Liver (tissue), 9 donors: Measurements from ENCODE around the gene NHLRC2. TPM values are rescaled to one million over a fixed set of nuclear protein-coding genes. Genes with fewer than 3 reads are reported as not detected.

ENCODE experiments used
- DNase-seq: peaks from one replicate; pipeline ENCODE4 v3.0.0-alpha.2; 2017; ENCODE audit warnings: low spot score
- H3K27ac ChIP-seq, 2 donors: one replicate each; pipeline ENCODE4 v1.7.0; 2013; ENCODE audit warnings: inconsistent platforms in 2 of 2, low read length in 2 of 2, control low read depth in 1 of 2, low read depth in 1 of 2, mild to moderate bottlenecking in 1 of 2
- H3K27me3 ChIP-seq, 4 donors: one replicate each; pipeline versions ENCODE4 v1.6.1 to v1.7.0; 2013; ENCODE audit warnings: low read length in 3 of 4, inconsistent platforms in 1 of 4, mild to moderate bottlenecking in 1 of 4, moderate library complexity in 1 of 4; ENCODE audit not compliant: control insufficient read depth in 4 of 4, insufficient read depth in 4 of 4
- H3K36me3 ChIP-seq, 4 donors: one replicate each; pipeline versions ENCODE4 v1.6.1 to v1.7.0; 2013; ENCODE audit warnings: low read length in 3 of 4, mild to moderate bottlenecking in 3 of 4, low read depth in 1 of 4, moderate library complexity in 1 of 4; ENCODE audit not compliant: control insufficient read depth in 4 of 4, insufficient read depth in 3 of 4
- H3K4me1 ChIP-seq, 4 donors: one replicate each; pipeline versions ENCODE4 v1.6.1 to v1.7.0; 2013; ENCODE audit warnings: low read length in 3 of 4, mild to moderate bottlenecking in 3 of 4, moderate library complexity in 1 of 4; ENCODE audit not compliant: control insufficient read depth in 4 of 4, insufficient read depth in 4 of 4
- H3K4me3 ChIP-seq, 3 donors: one replicate each; pipeline versions ENCODE4 v1.6.1 to v1.7.0; 2013; ENCODE audit warnings: low read length in 3 of 3, control low read depth in 1 of 3, low read depth in 1 of 3, mild to moderate bottlenecking in 1 of 3
- H3K9ac ChIP-seq, 2 donors: one replicate each; pipeline ENCODE4 v1.7.0; 2013; ENCODE audit warnings: low read length in 2 of 2, mild to moderate bottlenecking in 2 of 2, moderate library complexity in 2 of 2, control low read depth in 1 of 2, low read depth in 1 of 2
- H3K9me3 ChIP-seq, 4 donors: one replicate each; pipeline versions ENCODE4 v1.6.1 to v1.7.0; 2013; ENCODE audit warnings: low read length in 3 of 4; ENCODE audit not compliant: control insufficient read depth in 4 of 4
- ATF3 ChIP-seq: IDR thresholded peaks from 2 replicates; pipeline ENCODE4 v1.6.1; 2016; ENCODE audit warnings: antibody characterized with exemption
- CTCF ChIP-seq: fragments of 150-350 bp; IDR thresholded peaks from 2 replicates; pipeline ENCODE4 v1.5.1; 2017; ENCODE audit warnings: improper control_type of control experiment, low read depth, low read length; ENCODE audit not compliant: missing input control
- EGR1 ChIP-seq, 2 donors: IDR thresholded peaks; 2 replicates each; pipeline ENCODE4 v1.6.1; 2016 to 2018; ENCODE audit warnings: antibody characterized with exemption in 2 of 2, low read depth in 2 of 2
- FOXA1 ChIP-seq: IDR thresholded peaks from 2 replicates; pipeline ENCODE4 v1.6.1; 2016; ENCODE audit warnings: antibody characterized with exemption
- FOXA2 ChIP-seq: IDR thresholded peaks from 2 replicates; pipeline ENCODE4 v1.6.1; 2016; ENCODE audit warnings: antibody characterized with exemption
- GABPA ChIP-seq, 2 donors: IDR thresholded peaks in 1 of 2; conservative IDR thresholded peaks in 1 of 2; 2 replicates each; pipeline ENCODE4 v1.6.1; 2016; ENCODE audit warnings: antibody characterized with exemption in 2 of 2, mild to moderate bottlenecking in 1 of 2, moderate library complexity in 1 of 2
- HNF4A ChIP-seq, 2 donors: conservative IDR thresholded peaks; 2 replicates each; pipeline ENCODE4 v1.6.1; 2016; ENCODE audit warnings: antibody characterized with exemption in 2 of 2, mild to moderate bottlenecking in 2 of 2
- HNF4G ChIP-seq: IDR thresholded peaks from 2 replicates; pipeline ENCODE4 v1.6.1; 2016; ENCODE audit warnings: antibody characterized with exemption
- JUND ChIP-seq, 2 donors: IDR thresholded peaks; 2 replicates each; pipeline ENCODE4 v1.6.1; 2016; ENCODE audit warnings: antibody characterized with exemption in 2 of 2
- MAX ChIP-seq: IDR thresholded peaks from 2 replicates; pipeline ENCODE4 v1.6.1; 2016; ENCODE audit warnings: antibody characterized with exemption
- NR2F2 ChIP-seq: IDR thresholded peaks from 2 replicates; pipeline ENCODE4 v1.6.1; 2016; ENCODE audit warnings: antibody characterized with exemption
- RAD21 ChIP-seq, 2 donors: IDR thresholded peaks; 2 replicates each; pipeline ENCODE4 v1.6.1; 2016; ENCODE audit warnings: antibody characterized with exemption in 2 of 2, mild to moderate bottlenecking in 2 of 2
- REST ChIP-seq: IDR thresholded peaks from 2 replicates; pipeline ENCODE4 v1.6.1; 2016; ENCODE audit warnings: antibody characterized with exemption, mild to moderate bottlenecking
- RXRA ChIP-seq, 2 donors: IDR thresholded peaks; 2 replicates each; pipeline ENCODE4 v1.6.1; 2017 to 2018; ENCODE audit warnings: antibody characterized with exemption in 2 of 2, mild to moderate bottlenecking in 1 of 2
- SP1 ChIP-seq: IDR thresholded peaks from 2 replicates; pipeline ENCODE4 v1.6.1; 2018; ENCODE audit warnings: antibody characterized with exemption, mild to moderate bottlenecking
- TAF1 ChIP-seq: conservative IDR thresholded peaks from 2 replicates; pipeline ENCODE4 v1.6.1; 2016; ENCODE audit warnings: antibody characterized with exemption, mild to moderate bottlenecking
- YY1 ChIP-seq: IDR thresholded peaks from 2 replicates; pipeline ENCODE4 v1.6.1; 2016; ENCODE audit warnings: antibody characterized with exemption, mild to moderate bottlenecking
- ZBTB33 ChIP-seq: IDR thresholded peaks from 2 replicates; pipeline ENCODE4 v1.6.1; 2016; ENCODE audit warnings: antibody characterized with exemption
- WGBS: extraction: QIAGEN DNeasy Blood & Tissue Kit; methylation state at CpG from one replicate; pipeline ENCODE4 v1.1.7; 2013; 5-methylcytosine and 5-hydroxymethylcytosine counted together
- polyA plus RNA-seq, 2 donors: library from polyadenylated mRNA; stranded (reverse) in 1 of 2; unstranded in 1 of 2; fragments of 200-250 nt in 1 of 2; fragments of >200 nt in 1 of 2; fragmentation: Nextera tagmentation in 1 of 2; extraction: Ambion mirVana in 1 of 2; gene quantifications; one replicate each; pipeline versions ENCODE4 v1.2.1 to v1.2.3, GENCODE V29; 2013 to 2015
- total RNA-seq, 2 donors: library from RNA; depleted of rRNA; stranded (reverse); fragments of >200 nt; gene quantifications; one replicate each; pipeline ENCODE4 v1.2.3, GENCODE V29; 2014
- donor health status: healthy.
- donor health status: healthy.
- donor health status: healthy.
- donor health status: healthy.
- donor health status: healthy.

The NHLRC2 gene
- total and polyA plus RNA-seq, 4 donors: 2.3 to 14.2 (median 7.4) TPM

- Histone ChIP-seq H3K27ac (peak overlapping the region; percentile 79 to 82), H3K4me3 (no peak overlapping the region), H3K27me3 (no peaks in the 10 kb centered on the region), H3K9ac (no peak overlapping the region), H3K4me1 (peaks cover 5 to 29% (median 13%) of the 10 kb centered on the region in 4 donors), H3K36me3 (no peaks in the 10 kb centered on the region), H3K9me3 (no peaks in the 10 kb centered on the region)
- WGBS: 41% methylated on average over 11 of the region's 11 CpGs
- peak; percentile 67 for TF ChIP-seq YY1
- TF ChIP-seq ATF3: peak; percentile 96
- TF ChIP-seq RXRA (IDR thresholded peaks at IDR 0.05): peak; percentile 91 to 97
- no peak for TF ChIP-seq FOXA2
- peak; percentile 93 to 96 for TF ChIP-seq HNF4A (conservative IDR thresholded peaks at IDR 0.05)
- TF ChIP-seq NR2F2: no peak
- peak; percentile 75 for TF ChIP-seq REST
- TF ChIP-seq ZBTB33: peak; percentile 83
- no peak for TF ChIP-seq CTCF
- TF ChIP-seq FOXA1: peak; percentile 41
- peak; percentile 99 for TF ChIP-seq JUND (IDR thresholded peaks at IDR 0.05)
- peak in 1 of 2 donors; percentile 45 for TF ChIP-seq GABPA (IDR thresholded peaks at IDR 0.05 in 1 of 2, conservative IDR thresholded peaks at IDR 0.05 in 1 of 2)
- TF ChIP-seq HNF4G: peak; percentile 84
- TF ChIP-seq RAD21 (IDR thresholded peaks at IDR 0.05): peak; percentile 58 to 59
- peak; percentile 83 to 89 for TF ChIP-seq EGR1 (IDR thresholded peaks at IDR 0.05; ENCODE audit: low read depth in 2 of 2)
- no peak for TF ChIP-seq TAF1
- peak; percentile 82 for TF ChIP-seq MAX
- TF ChIP-seq SP1: peak; percentile 93
- no peak for DNase-seq
These were observed 104.3 kb downstream of the NHLRC2 start for GRCh38 chr10:113958631-113959382.
